Non-pigmented ciliary epithelial cell (primary cell): ENCODE measurements around the gene HHEX.

ENCODE experiments used
- DNase-seq: peaks from one replicate; pipeline ENCODE4 v3.0.0-alpha.2; 2010; ENCODE audit warnings: low read depth

The HHEX gene

DNA sequence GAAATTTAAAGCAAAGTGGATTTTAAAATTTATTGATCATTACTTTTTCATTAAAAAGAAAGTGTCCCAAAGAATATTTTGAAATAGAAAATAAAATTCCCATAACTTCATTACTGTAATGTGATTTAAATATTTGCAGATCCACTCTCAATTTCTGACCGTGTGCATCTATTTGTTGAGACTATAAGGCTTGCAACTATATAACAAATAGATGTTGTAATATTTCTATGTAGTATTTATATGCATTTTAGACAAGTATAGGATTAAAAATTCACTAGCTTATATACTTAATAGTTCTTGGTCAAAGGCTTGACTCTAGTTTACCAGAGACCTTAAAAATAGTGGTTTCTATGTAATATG lies 3.8 kb downstream of the HHEX start:
- DNase-seq, result no peak

DNA sequence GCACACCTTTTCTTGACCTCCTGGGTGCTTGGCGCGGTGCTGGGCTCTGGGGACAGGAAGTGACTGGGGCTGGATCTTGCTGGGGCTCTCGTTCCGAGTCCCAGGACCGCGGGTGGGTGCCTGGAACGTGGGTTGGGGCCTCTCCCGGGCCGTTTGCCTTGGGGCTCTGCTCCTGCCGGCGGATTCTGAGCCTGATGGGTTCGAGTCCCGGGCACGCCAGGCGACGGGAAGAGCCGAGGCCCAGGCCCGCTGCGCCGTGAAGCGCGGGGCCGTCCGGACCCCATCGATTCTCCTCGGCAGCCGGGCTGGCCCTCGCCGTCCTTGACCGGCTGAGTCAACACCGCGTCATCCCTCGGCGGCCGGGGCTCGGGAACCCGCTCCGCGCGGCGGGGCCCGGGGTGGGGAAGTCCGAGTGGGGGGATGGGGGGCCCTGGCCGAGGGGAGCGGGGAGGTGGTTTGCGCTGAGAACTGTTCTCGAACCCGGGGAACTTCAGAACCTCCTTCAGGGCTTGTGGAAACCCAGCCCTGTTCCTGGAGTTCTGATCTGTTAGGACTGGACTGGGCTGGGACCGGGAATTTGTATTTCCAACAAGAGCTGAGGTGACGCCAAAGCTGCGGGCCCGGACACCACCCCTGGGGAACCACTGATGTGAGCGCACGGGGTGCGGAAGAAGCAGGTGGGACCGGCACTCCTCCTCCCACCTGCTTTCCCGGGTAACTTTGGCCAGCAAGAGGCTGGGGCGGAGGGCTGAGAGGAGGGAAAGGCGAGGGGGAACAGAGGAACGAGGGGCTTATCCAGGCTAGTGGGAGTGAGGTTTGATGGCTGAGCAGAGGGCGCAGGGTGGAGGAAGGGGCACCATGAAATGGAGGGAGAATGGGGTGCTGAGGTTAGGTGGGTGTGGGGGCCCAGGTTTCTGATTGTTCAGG lies 6.2 kb downstream of the HHEX start:
- no peak for DNase-seq

DNA sequence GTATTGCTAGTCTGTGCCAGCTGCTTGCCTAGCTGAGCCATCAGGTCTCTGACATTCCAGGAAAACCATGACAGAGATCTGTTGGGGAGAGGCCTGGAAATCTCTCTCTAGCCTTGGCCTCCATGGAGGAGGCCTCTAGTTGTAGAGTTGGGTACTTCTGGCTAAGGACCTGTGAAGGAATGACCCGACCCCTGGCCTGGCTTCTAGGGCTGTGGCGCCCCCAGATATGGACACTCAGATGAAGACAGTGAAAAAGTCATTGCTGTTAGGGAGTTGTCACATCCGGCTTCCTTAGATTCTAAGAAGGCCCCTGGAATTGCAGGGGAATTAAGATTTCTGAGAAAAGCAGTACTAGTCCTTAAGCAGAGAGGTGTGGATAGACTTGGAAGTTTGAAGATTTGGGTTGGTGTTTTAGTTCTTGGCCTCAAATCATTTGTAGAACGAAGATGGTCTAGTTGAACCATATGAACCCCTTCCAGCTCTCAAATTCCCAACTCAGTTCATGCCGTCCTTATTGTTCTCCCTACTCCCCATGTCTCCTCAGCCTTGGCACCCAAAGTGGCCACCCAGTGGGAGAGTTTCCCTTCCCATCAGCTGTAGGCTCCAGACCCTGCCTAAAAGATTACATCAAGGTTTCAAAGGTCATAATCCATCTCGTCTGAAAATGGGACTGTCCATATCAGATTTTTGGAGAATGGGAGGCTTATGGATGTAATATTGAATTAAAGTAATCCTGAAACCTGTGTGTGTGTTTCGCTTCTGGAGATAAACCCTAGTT lies 7.0 kb downstream of the HHEX start:
- DNase-seq, result no peak

DNA sequence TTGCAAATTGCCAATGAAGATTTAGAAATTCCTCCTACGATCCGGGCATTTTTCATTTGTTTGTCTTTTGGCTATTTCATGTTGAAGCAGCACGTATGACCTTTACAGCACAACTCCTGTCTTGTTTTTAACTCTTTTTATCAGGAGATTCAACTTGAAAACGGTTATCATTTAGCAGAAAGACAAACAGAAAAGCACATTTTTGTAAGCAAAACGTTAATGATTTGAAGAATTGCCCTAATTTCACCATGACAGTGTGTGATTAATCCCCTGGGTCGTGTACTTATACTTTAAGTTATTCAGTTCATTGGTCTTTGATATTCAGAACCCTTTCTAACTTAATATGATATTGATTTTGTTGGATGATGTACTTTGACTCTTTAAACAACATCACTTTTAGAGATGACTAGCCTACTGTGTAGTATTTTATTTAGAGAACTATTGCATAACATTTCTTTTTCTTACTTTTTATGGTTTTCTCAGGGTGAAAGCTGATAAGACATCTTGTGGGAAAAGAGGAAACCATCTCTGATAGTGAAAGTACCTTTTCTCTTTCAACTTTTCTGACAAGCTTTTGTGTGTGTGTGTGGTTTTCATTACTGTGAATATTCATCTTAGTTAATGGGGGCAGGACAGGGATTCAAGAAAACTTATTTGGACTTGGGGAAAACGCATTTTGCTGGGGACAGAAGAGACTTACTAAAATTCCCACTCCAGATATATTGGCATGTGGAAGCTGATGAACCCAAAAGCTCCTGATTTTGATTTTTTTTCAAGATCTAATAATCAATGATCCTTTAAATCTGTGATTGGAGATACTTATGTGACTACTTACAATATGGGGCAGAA lies 8.1 kb downstream of the HHEX start:
- no peak for DNase-seq

DNA sequence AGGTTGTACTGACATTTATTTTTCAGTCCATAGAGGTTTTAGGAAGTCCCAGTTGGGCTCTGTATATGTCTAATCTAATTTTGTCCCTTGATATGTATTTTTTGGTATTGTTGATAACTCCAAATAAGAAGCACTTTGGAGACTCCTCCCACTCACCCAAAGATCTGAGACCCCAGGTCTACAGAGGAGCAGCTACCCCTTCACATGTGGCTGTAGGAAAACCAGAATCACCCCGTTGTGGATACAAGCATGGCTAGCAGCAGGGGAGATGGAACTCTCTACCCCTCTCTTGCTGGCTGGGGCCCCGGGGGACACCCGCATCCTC lies 9.4 kb downstream of the HHEX start:
- DNase-seq, result no peak

DNA sequence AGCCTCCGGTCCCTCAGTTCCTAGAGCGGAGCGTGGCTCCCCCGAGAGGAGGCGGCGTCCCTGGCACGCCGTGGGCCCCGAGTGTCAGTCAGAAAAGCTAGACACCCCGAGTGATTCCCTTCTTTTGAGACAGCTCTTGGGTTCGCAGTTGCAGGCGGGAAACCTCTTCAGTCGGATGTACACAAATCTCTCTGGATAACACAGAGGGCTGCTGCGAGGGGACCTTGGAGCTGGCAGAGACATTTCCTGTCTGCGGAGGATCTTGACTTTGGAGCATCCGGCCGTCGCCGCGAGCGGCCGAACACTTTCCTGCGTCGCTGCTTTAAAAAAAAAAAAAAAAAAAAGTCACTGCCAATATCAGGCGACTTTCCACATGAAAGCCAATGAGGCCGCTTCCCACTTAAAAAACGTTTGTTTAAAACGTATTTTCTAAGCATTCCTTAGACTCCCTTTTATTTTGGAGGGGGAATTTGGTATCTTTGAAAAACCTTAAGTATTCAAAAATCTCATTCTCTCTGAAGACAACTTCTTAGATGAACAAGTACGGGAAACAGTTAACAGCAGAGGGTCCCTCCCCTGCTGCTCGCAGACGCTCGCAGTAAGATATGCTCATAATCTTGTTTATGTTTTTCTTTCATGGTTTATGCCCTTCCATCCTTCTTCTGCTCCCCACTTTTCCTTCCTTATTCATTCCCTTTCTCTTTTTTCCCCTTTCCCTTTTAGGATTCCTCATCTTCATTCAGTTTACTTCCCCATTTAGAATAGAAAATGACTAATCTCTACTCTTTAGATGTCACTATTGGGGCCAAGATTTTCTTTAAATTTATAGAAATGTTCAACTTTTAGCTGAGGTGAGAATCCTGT lies 10.0 kb downstream of the HHEX start:
- DNase-seq, result no peak

DNA sequence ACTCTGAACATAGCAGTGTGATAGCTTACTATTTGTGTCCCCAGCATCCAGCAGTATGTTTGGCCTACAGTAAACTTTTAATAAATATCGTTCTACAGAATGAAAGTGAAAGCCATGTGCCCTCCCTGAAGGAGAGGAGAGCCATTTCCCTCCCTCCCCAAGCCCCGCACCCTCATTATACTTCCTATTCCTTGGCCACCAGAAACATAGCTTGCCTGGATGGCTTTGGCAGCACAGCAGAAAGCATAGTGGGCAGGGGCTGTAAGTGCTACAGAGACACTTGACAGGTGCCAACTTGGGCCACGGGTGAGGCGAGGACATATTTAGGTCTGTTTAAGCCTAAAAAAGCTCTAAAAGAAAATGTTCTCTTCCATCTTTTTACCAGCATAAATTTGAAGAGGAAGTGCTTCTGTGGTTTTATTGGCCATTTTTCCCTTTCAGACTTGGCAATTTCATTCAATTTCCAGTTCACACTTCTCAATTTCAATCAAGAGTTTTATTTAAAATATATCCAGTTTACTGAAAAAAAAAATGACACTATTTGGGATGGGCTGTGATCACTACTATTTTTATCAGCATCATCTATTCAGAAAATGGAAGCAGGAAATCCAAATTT lies 12.7 kb downstream of the HHEX start:
- DNase-seq, result no peak

DNA sequence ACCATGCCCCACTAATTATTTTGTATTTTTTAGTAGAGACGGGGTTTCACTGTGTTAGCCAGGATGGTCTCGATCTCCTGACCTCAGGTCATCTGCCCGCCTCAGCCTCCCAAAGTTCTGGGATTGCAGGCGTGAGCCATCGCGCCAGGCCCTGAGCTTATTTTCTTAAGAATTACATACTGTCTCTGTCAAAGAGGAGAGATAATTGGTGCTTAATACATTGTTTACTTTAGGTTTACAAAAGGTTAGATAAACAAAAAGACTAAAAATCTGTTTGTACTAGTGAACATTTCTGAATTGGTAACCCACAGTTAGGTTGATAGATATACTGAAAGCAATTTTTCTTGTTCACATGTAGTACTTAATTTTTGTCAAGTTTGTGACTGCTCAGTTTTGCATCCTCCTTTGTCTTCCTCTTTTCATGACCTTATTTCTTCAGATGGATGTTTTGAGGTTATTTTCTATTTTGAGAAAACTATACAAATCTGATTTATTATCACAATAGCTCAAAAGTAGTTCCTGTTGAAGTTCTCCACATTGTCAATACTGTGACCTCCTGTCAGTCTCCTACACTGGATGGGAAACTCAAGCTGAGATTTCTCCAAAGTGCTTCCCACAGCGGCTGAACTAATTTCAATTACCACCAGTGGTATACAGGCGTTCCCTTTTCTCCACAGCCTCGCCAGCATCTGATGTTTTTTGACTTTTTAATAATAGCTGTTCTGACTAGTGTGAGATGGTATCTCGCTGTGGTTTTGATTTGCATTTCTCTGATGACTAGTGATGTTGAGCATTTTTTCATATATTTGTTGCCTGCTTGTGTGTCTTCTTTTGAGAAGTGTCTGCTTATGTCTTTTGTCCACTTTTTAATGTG lies 22.5 kb downstream of the HHEX start:
- no peak for DNase-seq

DNA sequence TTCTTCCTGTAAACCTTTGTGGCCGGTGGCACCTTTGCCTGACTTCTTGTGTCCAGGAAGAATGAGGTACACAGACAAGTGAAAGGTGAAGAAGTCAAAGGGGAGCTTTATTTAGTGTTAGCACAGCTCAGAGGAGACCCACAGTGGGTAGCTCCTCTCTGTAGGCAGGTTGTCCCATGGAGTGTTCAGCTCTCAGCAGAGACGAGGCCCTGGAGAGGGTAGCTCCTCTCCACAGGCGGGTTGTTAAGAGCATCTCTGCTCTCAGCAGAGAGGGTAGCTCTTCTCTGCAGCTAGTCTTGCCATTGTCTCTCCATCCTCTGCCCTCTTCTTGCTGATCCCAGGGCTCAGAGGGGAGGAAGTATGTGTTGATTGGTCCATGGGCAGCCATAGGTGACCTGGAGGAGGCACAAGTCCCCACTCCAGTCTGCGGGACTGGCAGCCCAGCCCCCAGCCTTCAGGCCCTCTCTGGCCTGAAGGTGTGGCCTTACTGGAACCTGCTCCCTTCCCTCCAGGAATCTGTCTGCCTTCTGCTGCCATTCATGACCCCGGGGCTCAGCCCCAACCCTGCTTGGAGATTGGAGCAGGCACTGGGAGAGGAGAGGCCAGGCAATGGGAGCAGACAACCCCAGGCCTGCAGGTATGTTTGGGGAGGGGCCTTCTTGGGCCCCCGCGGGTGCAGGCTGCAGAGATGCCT lies 24.5 kb downstream of the HHEX start:
- DNase-seq, result no peak

DNA sequence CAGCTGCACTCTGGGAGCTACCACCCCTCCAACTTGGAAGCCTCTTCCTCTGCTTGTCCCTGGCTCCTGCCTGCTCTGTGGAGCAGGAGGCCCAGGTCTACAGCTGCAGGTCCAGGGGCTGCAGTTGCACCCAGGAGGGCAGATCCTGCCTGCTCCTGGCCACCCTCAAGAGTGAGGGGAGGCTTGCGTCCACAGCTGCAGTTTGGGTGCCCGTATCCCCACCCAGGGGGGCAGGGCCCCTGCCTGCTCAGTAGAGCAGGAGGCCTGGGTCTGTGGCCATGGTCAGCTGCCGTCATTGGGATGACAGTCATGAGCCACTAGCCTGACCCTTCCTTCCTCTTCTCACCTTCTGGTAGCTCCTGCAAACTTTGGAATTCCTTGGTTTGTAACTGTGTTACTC lies 25.1 kb downstream of the HHEX start:
- DNase-seq, result no peak

DNA sequence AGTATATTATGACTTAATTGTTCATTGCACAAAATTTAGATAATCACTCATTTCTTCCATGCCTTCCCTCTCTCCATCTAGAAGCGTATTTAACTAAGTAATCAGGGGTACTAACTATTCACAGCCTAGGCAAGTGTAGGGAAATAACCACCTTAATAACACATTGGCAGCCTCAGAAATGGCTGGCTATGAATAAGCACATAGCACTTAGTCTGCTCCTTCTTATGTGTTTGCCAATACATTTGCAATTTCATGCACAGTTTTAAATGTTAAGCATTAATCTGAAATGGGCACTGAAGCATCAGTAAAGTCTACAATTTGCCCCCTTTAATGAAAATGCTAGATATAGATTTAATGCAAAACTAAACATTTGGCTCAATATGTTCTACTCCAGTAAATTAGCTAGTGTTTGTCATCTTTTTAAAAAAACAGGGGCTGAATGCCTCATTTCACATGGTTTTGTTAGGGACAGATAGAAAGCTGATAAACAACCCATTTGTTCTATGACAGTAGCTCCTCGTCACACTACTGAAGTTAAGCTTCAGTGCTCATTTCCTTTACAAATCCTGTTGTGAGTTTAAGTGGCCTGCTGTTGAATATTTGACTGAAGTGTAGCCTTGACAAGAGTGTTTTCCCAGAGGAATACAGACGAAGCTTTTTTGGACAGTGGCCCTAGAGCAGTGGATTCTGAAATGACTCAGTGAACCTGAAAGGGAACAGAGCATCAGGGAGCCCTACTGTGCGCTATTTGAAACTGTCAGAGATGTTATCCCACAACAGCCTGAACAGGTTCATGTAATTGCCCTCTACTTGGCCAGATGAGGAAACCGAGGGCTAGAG lies 30.5 kb downstream of the HHEX start:
- DNase-seq, result no peak

DNA sequence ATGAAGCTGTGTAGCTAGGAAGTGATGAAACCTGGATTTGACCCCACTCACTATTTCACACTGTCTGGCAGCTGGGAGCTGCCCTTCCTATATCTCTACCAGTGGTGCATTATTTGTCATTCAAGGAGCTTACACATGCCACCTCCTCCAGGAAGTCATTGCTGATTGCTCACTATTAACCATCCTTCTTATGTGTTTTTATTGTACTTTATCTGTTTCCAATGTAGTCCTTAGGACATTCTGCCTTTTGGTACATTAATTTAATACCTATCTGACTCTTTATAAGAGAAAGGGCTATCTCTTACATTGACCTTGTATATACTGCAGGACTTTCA lies 31.0 kb downstream of the HHEX start:
- DNase-seq, result no peak

DNA sequence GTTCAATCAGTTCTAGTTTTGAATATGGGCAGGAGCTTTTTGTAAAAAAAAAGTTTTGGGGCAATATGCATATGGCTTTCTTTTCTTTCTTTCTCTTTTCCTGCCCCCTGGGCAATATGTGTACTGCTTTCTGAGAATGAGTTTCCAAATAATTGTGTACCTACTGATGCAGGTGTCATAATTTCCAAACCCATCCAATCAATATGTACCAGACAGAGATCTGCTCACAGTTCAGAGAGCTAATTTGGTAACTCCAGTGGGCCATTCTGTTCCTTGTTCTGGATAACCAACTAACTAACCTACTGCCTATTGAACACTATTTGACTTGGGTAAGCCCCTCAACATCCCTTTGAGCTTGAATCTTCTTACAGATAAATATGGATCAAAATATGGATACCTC lies 32.6 kb downstream of the HHEX start:
- DNase-seq, result no peak

DNA sequence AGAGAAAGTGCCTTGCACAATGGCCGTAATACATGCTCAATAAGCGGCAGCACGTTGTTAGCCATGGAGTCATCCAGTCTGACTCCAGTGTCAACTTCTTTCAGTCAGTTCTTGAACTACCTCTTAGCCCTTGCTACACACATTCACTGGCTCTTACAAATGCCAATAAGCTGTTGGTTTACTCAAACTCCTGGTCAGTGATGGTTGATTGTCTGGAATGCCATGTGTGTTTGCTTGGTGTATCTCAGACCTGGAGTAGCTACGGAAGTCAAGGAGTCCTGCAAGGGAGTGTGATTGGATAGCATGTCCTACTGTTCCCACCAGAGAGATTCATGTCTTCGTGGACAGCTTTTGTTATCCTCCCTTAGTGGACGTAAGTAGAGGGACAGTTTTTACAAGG lies 37.4 kb downstream of the HHEX start:
- DNase-seq, result no peak

DNA sequence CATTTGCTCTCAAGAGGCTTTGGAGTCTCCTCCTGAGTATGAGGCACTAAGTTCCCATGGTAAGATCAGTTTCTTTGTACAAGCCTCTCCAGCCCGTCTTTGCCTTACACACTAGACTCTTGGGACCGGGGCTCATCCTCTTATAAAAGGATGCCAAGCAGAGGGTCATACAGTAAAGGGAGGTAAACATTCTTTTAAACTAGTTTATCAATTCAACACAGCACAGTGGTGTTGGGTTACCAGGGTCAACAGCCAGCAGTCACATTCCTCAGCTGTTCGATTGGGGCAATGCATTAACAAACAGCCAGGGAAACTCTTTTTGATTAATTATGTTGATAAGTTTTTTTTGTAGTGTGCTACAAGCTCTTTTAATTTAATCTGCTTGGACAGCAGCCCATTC lies 37.8 kb downstream of the HHEX start:
- DNase-seq, result no peak

DNA sequence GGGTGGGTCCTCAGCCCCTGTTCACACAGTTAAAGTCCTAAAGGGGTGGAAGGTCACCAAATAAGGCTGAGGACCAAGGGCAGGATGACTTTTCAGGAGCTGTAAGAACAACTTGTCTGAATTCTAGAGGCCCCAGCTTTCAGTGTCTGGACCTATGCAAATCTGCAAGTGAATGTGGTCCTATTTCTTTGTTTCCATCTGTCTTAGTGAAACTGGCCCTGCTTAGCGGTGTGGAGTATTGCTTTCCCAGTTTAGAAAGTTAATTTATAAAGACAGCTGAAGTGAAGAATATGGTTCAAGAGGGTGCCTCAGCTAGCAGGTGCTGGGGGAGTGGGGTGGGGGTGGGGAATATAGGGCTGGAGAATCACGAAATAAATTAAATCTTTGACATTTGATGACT lies 40.1 kb downstream of the HHEX start:
- DNase-seq, result no peak

DNA sequence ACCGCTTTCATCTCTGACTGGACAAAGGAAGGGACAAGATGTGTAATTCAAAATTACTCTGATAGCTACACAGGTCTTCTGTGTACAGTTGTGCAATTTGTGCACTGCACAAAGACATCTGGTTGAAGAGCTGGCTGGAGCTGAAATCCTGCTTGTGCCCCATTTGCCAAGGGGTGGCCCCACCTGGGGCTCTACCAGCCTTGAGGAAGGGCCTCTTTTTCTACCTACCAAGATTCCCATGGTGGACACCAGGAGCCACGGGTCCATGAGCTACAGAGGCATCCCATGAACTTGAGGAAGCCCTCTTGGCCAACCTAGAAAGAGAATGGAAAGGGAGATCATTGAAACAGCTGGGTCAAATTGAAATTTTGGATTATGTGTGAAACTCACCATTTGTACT lies 43.2 kb downstream of the HHEX start:
- no peak for DNase-seq

DNA sequence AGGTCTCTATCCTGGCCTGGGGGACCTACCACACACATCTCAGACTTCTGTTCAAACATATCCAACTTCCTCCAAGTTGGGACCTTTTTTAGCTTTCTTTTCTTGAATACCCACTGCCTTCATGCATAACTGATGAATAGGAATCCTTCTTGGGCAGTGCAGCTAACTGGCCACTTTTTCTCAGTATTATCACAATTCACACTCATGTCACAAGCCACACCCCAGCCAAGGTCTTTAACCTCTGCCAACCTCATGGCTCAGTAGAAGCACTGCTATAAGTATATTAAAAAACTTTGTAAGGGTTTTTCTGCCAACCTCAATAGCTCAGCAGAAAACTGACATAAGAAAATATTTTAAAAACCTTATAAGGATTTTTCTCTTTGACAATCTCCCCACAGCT lies 44.5 kb downstream of the HHEX start:
- no peak for DNase-seq

DNA sequence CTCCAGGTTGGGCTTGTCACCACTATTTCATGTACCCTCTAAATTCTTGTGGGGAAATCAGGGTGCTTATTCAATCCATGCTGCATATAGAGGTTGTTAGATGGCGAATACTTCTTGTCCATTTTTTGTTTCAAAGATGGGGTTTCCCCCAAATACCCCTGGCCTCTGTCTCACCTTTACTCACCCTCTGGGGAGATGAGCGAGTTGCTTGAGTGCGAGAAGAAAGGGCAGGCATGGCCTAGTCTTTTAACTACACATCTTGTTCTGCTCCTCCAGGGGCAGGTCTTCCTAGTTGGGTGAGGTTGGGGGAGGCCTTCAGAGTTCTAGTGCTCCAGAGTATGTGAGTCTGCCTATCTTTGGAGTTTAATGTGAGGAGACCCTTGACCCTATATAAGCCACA lies 46.2 kb downstream of the HHEX start:
- DNase-seq, result no peak
